D341Med (cell line): Measurements from ENCODE around the gene KRTAP9-2.
"Not testable (repeated sequence)": the region's sequence is repeated elsewhere in the genome, so short reads cannot be mapped to it uniquely, and the experiment has no call there.

Experiments
- DNase-seq: peaks from one replicate; pipeline ENCODE4 v3.0.0; 2012; ENCODE audit warnings: low spot score

The KRTAP9-2 gene

DNA sequence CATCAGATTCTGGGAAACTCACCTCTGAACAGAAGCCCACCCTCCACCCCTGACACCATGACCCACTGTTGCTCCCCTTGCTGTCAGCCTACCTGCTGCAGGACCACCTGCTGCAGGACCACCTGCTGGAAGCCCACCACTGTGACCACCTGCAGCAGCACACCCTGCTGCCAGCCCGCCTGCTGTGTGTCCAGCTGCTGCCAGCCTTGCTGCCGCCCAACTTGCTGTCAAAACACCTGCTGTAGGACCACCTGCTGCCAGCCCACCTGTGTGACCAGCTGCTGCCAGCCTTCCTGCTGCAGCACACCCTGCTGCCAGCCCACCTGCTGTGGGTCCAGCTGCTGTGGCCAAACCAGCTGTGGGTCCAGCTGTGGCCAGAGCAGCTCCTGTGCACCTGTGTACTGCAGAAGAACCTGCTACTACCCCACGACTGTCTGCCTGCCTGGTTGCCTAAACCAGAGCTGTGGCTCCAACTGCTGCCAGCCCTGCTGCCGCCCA, at the start of gene KRTAP9-2:
TSS of gene KRTAP9-2 (plus strand) at position 51 of the 498 bp plus-strand sequence. CDS start at position 58, 7 bp downstream.
- DNase-seq: not testable (repeated sequence)

- no peak for DNase-seq
Measured at GRCh38 chr17:41176744-41177387, 49.6 kb upstream of the KRTAP9-2 start.

- no peak for DNase-seq
Measured at GRCh38 chr17:41177727-41178271, 48.6 kb upstream of the KRTAP9-2 start, which contains the start of gene KRTAP4-2. KRTAP4-2 (minus strand) TSS chr17:41178221; CDS start chr17:41178164, 57 bp downstream.

DNA sequence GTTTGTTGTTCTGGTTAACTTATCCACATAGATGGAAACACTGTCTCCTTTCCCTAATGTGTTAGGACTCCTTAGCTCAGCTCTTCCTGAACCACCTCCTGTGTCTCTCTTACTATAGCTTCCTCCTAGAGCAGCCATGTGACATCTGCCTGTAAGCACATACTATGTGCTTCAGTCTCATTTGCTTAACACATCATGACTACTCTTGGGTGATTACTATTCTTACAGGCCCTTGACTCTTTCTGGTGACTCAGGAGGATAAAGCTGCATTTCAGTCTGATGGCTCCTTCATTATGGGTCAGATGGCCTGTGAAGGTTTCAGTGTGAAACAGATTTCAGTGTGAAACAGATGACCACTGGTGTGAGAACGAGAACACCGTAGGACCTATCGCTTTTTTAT, 48.1 kb upstream of the KRTAP9-2 start:
- DNase-seq: no peak

DNA sequence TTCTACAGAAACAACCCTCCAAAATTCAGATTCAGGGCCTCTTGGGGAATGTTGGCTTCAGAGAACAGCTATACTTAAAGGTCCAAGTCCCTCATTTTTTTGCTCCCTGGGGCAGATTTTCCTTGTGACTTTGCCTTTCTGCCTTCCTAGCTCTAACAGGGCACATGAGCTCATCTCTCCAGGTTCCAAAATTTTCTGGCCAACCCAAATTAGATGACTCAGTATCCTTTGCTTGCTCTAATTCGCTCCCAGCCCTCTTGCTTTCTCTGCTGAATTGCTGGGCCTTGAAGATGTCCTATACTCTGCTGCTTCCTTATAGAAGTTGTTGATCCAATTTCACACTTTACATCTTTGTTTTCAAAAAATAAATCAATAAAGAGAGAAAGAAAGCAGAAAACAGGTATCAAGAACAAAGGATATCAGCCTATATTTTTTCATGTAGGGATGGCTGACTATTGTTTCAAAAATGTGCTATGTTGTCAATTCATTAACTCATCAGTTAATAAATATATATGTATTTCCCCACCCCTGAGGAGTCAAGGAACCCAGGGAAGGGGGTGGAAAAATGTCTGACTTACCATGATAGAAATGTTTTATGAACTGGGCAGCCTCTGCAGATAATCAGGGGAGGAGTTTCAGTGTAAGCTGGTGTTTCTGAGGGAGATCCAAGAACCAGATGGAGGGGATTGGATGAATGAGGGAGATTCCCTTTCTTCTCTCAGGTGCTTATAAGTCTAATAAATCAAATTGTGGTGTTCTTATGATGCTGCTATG, 47.4 kb upstream of the KRTAP9-2 start:
- DNase-seq: no peak

- DNase-seq: no peak
Measured at GRCh38 chr17:41184480-41184961, 41.9 kb upstream of the KRTAP9-2 start, which contains the start of gene KRTAP4-1. KRTAP4-1 (minus strand) TSS chr17:41184911; CDS start chr17:41184854, 57 bp downstream.

- no peak for DNase-seq
Measured at GRCh38 chr17:41185001-41185400, 41.4 kb upstream of the KRTAP9-2 start.

- DNase-seq: no peak
Measured at GRCh38 chr17:41186872-41187271, 39.6 kb upstream of the KRTAP9-2 start.

- not testable (repeated sequence) for DNase-seq
Measured at GRCh38 chr17:41189837-41190318, 36.6 kb upstream of the KRTAP9-2 start, which contains the start of gene KRTAP9-1. KRTAP9-1 (plus strand) TSS chr17:41189887; CDS start chr17:41189887, 0 bp downstream.

- DNase-seq: no peak
Measured at GRCh38 chr17:41190328-41190727, 36.1 kb upstream of the KRTAP9-2 start.

DNA sequence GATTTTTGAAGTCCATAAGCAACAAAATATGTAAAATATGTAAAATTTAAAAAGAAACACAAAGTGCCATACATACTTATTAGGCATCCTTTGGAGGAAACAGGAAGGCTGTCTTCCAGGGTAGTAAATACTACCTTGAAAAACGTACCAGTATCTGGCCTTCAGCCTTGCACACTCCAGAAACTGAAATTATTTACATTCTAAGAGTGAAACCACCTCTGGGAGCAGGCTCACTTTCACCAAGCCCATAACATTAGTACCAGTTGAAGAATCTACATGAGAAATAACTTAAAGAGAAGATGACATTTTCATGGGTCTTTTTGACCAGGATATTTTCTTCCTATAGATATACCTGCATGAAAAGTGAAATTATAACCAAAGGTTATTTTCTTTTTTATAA, 30.4 kb upstream of the KRTAP9-2 start:
- DNase-seq: no peak

DNA sequence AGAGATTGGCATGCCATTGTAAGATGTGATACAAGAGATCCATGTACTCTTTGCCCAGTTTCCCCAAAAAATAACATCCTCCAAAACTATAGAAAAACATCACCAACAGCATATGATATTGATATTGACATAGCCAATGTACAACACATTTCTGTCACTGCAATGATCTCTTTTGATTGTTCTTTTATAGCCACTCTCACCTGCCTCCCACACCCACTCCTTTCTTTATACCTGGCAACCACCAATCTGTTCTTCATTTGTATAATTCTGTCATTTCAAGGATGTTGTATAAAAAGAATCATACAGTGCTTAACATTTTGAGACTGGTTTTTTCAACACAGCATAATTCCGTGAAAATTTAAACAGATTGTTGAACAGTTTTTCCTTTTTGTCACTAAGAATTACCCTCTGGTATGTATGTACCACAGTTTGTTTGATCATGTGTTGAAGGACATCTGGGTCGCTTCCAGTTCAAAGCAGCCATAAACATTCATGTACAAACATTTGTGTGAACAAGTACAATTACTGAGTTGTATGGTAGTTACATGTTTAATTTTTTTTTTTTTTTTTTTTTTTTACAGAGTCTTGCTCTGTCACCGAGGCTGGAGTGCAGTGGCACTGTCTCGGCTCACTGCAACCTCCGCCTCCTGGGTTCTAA, 26.9 kb upstream of the KRTAP9-2 start:
- DNase-seq: no peak

DNA sequence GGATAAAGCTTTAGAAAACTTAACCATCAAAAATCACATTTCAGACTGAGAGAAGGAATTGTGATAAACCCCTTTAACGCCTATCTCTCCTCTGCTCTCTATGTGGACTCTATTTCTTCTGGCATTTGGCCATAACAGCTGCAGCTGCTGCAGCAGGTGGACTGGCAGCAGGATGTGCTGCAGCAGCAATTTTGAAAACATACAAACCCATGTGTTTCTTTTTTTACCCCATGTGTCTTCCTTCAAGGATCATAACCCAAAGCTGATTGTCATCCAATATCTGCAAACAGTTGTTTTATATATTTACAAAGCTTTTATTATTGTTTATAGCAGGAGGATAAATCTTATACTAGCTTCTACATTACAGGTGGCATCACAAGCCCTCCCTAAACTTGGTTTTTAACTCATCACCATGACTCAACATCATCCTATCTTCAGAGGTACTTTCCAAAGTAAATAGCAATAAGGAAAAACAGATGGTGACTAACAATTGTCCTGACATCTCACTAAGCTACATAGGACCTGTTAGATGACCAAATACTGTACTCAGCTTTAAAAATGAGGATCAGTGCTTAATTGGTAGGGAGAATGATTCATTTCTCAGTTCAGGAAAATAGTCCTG, 14.5 kb upstream of the KRTAP9-2 start:
- no peak for DNase-seq

DNA sequence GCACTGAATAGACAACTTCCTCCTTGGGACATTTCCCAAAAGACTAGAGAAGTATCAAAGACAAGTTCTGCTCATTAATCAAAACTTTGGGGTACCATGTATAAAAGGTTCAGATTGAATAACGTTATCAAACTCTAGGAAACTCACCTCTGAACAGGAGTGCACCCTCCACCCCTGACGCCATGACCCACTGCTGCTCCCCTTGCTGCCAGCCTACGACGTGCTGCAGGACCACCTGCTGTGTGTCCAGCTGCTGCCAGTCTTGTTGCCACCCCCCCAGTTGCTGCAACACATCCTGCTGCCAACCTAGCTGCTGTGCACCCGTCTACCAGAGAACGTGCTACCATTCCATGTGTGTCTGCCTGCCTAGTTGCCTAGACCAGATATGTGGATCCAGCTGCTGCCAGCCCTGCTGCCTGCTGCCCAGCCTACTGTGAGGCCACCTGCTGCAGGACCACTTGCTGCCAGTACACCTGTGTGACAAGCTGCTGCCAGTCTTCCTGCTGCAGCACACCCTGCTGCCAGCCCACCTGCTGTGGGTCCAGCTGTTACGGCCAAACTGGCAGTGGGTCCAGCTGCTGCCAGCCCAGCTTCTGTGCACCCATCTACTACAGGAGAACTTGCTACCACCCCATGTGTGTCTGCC, 13.8 kb upstream of the KRTAP9-2 start:
- DNase-seq: no peak

- no peak for DNase-seq
Measured at GRCh38 chr17:41215681-41216080, 10.8 kb upstream of the KRTAP9-2 start.

DNA sequence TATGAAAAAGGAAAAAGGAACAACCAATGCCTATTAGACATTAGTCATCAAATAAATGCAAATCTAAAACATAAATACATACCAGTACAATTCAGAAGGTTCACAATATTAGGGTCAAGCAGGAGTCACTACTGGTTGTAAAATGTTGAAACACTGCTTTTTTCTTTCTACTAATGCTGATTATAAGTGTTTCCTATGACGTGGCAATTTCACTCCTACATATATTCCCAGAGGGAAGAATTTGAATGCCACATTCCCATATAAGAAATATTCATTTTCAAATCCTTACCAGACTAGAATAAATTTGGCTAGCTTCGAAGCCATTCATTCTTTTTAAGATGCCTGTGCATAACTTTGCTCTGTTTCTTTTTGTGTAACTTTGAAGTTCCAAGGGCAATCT, 2.6 kb upstream of the KRTAP9-2 start:
- no peak for DNase-seq

DNA sequence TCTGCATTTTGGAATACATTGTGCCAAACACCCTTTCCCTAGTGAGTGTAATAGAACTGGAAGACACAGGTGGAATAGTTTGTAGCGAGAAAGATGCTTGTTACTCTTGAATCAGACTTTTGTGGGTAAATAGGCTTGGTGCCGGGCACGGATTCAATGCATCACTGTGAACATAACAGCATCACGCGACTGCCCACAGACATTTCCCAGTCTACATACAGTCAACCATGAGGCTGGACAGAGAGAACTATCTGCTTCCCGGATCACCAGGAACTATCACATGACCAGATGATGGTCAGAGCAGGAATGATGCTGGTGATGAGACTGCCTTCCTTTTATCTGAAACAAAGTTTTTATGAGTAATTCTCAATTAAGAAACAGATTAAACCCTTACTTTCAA, 397 bp upstream of the KRTAP9-2 start:
- no peak for DNase-seq

DNA sequence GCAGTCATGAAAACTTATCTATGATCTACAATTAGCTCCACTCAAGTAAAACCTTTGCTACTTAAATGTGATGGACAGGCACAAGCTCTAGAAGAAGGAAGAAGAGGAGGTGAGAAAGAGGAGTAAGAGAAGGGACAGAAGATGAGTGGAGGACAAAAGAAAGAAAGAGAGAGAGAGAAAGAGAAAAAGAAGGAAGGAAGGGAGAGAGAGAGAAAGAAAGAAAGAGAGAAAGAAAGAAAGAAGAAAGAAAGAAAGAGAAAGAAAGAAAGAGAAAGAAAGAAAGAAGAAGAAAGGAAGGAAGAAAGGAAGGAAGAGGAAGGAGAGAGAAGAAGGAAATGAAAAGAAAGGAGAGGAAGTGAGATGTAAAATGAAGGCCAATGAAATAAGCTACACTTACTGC, 3.6 kb downstream of the KRTAP9-2 start:
- DNase-seq: no peak

DNA sequence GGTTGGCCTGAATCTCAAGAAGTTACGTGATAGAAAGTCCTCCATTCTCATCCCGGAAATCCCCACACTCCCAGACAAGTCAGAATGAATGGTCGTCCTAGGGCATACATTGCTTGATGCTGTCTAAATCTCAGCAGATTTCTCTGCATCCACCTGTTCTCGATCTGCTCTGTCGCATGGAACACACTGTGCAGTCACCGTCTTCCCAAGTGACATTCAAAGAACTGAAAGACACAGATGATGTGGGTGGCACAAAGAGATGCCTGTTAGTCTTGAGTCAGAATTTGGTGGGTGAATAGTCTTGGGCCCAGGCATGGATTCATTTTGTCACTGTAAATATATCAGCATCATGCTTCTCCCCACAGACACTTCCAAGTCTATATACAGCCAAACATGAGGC, 5.3 kb downstream of the KRTAP9-2 start:
- no peak for DNase-seq

DNA sequence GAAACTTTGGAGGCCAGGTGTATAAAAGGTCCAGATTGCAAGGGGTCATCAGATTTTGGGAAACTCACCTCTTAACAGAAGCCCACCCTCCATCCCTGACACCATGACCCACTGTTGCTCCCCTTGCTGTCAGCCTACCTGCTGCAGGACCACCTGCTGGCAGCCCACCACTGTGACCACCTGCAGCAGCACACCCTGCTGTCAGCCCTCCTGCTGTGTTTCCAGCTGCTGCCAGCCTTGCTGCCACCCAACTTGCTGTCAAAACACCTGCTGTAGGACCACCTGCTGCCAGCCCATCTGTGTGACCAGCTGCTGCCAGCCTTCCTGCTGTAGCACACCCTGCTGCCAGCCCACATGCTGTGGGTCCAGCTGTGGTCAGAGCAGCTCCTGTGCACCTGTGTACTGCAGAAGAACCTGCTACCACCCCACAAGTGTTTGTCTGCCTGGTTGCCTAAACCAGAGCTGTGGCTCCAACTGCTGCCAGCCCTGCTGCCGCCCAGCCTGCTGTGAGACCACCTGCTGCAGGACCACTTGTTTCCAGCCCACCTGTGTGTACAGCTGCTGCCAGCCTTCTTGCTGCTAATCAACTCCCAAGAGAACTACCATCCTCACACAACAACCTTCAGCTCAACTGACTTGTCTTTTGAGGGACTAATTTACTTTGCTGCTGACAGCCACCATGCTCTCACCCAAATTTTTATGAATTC, 6.1 kb downstream of the KRTAP9-2 start, which contains the start of gene KRTAP9-3:
TSS of gene KRTAP9-3 (plus strand) at position 51 of the 707 bp plus-strand sequence. CDS start at position 104, 53 bp downstream.
- DNase-seq: not testable (repeated sequence)
